Measurements from ENCODE around the gene DSTYK.
"Not testable (repeated sequence)": the region's sequence is repeated elsewhere in the genome, so short reads cannot be mapped to it uniquely, and the experiment has no call there.

Gene DSTYK

GRCh38 chr1:205235951-205236350, 24.4 kb upstream of the DSTYK start:
- no peaks in the 10 kb centered on the region for H3K9me3 ChIP-seq (ENCODE audit: control insufficient read depth, insufficient read depth, low read depth, low read length)
- H3K4me3 ChIP-seq (ENCODE audit: low read depth, low read length) = no peak overlapping the region
- no peaks in the 10 kb centered on the region for H3K36me3 ChIP-seq (ENCODE audit: control insufficient read depth in 2 of 2, insufficient read depth in 1 of 2, low read length in 2 of 2)
- ChIA-PET CTCF (interaction anchor here (1.0 to 1.2 kb wide), 2 partner anchors 19 to 20 kb away, joined by 3 to 4 read pairs; no protein-coding TSS in a partner anchor), POLR2A (no interaction called here)
- H3K4me1 ChIP-seq (ENCODE audit: control insufficient read depth, insufficient read depth, low read length) = no peaks in the 10 kb centered on the region
- TF ChIP-seq, protein P1, sequence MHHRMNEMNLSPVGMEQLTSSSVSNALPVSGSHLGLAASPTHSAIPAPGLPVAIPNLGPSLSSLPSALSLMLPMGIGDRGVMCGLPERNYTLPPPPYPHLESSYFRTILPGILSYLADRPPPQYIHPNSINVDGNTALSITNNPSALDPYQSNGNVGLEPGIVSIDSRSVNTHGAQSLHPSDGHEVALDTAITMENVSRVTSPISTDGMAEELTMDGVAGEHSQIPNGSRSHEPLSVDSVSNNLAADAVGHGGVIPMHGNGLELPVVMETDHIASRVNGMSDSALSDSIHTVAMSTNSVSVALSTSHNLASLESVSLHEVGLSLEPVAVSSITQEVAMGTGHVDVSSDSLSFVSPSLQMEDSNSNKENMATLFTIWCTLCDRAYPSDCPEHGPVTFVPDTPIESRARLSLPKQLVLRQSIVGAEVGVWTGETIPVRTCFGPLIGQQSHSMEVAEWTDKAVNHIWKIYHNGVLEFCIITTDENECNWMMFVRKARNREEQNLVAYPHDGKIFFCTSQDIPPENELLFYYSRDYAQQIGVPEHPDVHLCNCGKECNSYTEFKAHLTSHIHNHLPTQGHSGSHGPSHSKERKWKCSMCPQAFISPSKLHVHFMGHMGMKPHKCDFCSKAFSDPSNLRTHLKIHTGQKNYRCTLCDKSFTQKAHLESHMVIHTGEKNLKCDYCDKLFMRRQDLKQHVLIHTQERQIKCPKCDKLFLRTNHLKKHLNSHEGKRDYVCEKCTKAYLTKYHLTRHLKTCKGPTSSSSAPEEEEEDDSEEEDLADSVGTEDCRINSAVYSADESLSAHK (tag by site-specific recombination; IDR thresholded peaks at IDR 0.05) = no peak
- TF ChIP-seq ZFP41 (tag by site-specific recombination; IDR thresholded peaks at IDR 0.05; ENCODE audit: borderline replicate concordance) = no peak
- no peak for TF ChIP-seq ZNF394 (tag by site-specific recombination; IDR thresholded peaks at IDR 0.05; ENCODE audit: borderline replicate concordance)
- TF ChIP-seq, protein P2, sequence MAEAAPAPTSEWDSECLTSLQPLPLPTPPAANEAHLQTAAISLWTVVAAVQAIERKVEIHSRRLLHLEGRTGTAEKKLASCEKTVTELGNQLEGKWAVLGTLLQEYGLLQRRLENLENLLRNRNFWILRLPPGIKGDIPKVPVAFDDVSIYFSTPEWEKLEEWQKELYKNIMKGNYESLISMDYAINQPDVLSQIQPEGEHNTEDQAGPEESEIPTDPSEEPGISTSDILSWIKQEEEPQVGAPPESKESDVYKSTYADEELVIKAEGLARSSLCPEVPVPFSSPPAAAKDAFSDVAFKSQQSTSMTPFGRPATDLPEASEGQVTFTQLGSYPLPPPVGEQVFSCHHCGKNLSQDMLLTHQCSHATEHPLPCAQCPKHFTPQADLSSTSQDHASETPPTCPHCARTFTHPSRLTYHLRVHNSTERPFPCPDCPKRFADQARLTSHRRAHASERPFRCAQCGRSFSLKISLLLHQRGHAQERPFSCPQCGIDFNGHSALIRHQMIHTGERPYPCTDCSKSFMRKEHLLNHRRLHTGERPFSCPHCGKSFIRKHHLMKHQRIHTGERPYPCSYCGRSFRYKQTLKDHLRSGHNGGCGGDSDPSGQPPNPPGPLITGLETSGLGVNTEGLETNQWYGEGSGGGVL (tag by site-specific recombination; IDR thresholded peaks at IDR 0.05) = no peak
- H3K27ac ChIP-seq (ENCODE audit: extremely low read depth, low read depth, low read length) = no peak overlapping the region

- H3K4me3 ChIP-seq (ENCODE audit: low read depth, low read length); H3K9me3 ChIP-seq (ENCODE audit: control insufficient read depth, insufficient read depth, low read depth, low read length); POLR2A ChIA-PET; H3K36me3 ChIP-seq (ENCODE audit: control insufficient read depth in 2 of 2, insufficient read depth in 1 of 2, low read length in 2 of 2); H3K4me1 ChIP-seq (ENCODE audit: control insufficient read depth, insufficient read depth, low read length); H3K27ac ChIP-seq (ENCODE audit: extremely low read depth, low read depth, low read length): not testable (repeated sequence)
- CTCF ChIA-PET = interaction anchor here (0.6 to 10.4 kb wide), 7 partner anchors 10 to 587 kb away, joined by 3 to 253 read pairs (median 3); no protein-coding TSS in a partner anchor
Observed at GRCh38 chr1:205233986-205234385, 22.5 kb upstream of the DSTYK start.

GRCh38 chr1:205232945-205233397, 21.5 kb upstream of the DSTYK start:
- POLR2A ChIA-PET = no interaction called here

More at GRCh38 chr1:205232945-205233397, 21.5 kb upstream of the DSTYK start:
- TF ChIP-seq ZNF518A (tag by site-specific recombination; conservative IDR thresholded peaks at IDR 0.05; ENCODE audit: low read depth) (no peak), HOXC10 (CRISPR knock-in tag; IDR thresholded peaks at IDR 0.05) (no peak)
- TF ChIP-seq, protein P3, sequence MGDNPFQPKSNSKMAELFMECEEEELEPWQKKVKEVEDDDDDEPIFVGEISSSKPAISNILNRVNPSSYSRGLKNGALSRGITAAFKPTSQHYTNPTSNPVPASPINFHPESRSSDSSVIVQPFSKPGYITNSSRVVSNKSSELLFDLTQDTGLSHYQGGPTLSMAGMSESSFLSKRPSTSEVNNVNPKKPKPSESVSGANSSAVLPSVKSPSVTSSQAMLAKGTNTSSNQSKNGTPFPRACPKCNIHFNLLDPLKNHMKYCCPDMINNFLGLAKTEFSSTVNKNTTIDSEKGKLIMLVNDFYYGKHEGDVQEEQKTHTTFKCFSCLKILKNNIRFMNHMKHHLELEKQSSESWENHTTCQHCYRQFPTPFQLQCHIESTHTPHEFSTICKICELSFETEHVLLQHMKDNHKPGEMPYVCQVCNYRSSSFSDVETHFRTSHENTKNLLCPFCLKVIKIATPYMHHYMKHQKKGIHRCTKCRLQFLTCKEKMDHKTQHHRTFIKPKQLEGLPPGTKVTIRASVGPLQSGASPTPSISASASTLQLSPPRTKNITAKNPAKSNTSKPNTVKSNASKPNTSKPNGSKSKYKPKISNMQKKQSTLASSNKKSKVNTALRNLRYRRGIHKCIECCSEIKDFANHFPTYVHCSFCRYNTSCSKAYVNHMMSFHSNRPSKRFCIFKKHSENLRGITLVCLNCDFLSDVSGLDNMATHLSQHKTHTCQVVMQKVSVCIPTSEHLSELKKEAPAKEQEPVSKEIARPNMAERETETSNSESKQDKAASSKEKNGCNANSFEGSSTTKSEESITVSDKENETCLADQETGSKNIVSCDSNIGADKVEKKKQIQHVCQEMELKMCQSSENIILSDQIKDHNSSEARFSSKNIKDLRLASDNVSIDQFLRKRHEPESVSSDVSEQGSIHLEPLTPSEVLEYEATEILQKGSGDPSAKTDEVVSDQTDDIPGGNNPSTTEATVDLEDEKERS (tag by site-specific recombination; IDR thresholded peaks at IDR 0.05) = no peak
- TF ChIP-seq, protein P4, sequence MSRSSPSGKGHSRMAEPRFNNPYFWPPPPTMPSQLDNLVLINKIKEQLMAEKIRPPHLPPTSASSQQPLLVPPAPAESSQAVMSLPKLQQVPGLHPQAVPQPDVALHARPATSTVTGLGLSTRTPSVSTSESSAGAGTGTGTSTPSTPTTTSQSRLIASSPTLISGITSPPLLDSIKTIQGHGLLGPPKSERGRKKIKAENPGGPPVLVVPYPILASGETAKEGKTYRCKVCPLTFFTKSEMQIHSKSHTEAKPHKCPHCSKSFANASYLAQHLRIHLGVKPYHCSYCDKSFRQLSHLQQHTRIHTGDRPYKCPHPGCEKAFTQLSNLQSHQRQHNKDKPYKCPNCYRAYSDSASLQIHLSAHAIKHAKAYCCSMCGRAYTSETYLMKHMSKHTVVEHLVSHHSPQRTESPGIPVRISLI (tag by site-specific recombination; IDR thresholded peaks at IDR 0.05) = peak; percentile 91
- CTCF ChIA-PET = interaction anchor here (1.0 to 10.4 kb wide), 2 partner anchors 13 to 23 kb away, joined by 3 to 253 read pairs; no protein-coding TSS in a partner anchor
- H3K36me3 ChIP-seq (ENCODE audit: control insufficient read depth in 2 of 2, insufficient read depth in 1 of 2, low read length in 2 of 2) = no peaks in the 10 kb centered on the region
- no peak overlapping the region for H3K4me3 ChIP-seq (ENCODE audit: low read depth, low read length)
- no peaks in the 10 kb centered on the region for H3K9me3 ChIP-seq (ENCODE audit: control insufficient read depth, insufficient read depth, low read depth, low read length)
- no peaks in the 10 kb centered on the region for H3K4me1 ChIP-seq (ENCODE audit: control insufficient read depth, insufficient read depth, low read length)
- H3K27ac ChIP-seq (ENCODE audit: extremely low read depth, low read depth, low read length) = no peak overlapping the region

All from HEK293 (cell line).